Stimulated activated naive CD8-positive, alpha-beta T cell treated with anti-CD3 and anti-CD28 coated beads, Interleukin-15, amount 100 ng/mL, for 72 hours (primary cell): ENCODE results near the gene MRE11.
"Not testable (repeated sequence)": the region's sequence is repeated elsewhere in the genome, so short reads cannot be mapped to it uniquely, and the experiment has no call there.

Experiments
- ATAC-seq: fragments of 150-1000 bp; cut with Tn5 transposase; 2 replicates; pipeline ENCODE4 v1.10.0; 2021; ENCODE audit warnings: mild to moderate bottlenecking, moderate library complexity
- DNase-seq, 2 donors: peaks; one replicate each; pipeline ENCODE4 v3.0.0; 2021 to 2022
- H3K27ac Mint-ChIP-seq, 2 donors: one replicate each; pipeline ENCODE4 v1.8.0; 2022; ENCODE audit warnings: mild to moderate bottlenecking in 2 of 2, mixed read lengths in 2 of 2, moderate library complexity in 2 of 2
- H3K27me3 Mint-ChIP-seq: one replicate; pipeline ENCODE4 v1.8.0; 2022; ENCODE audit warnings: mixed read lengths
- H3K4me1 Mint-ChIP-seq: one replicate; pipeline ENCODE4 v1.8.0; 2022; ENCODE audit warnings: mild to moderate bottlenecking, mixed read lengths
- H3K4me3 Mint-ChIP-seq, 2 donors: one replicate each; pipeline ENCODE4 v1.8.0; 2022; ENCODE audit warnings: mild to moderate bottlenecking in 2 of 2, mixed read lengths in 2 of 2, moderate library complexity in 1 of 2
- H3K9me3 Mint-ChIP-seq, 2 donors: one replicate each; pipeline ENCODE4 v1.8.0; 2022; ENCODE audit warnings: mixed read lengths in 2 of 2

Gene MRE11

GRCh38 chr11:94405062-94405833 lies 88.4 kb downstream of the MRE11 start:
- Mint-ChIP-seq H3K27ac (no peak overlapping the region), H3K4me3 (no peak overlapping the region), H3K9me3 (peaks cover 45 to 47% of the 10 kb centered on the region in 2 donors), H3K4me1 (peaks cover 9% of the 10 kb centered on the region), H3K27me3 (peaks cover 25% of the 10 kb centered on the region)
- ATAC-seq (no peak), DNase-seq (no peak)

GRCh38 chr11:94402355-94402754 lies 91.3 kb downstream of the MRE11 start:
- DNase-seq, result no peak
- H3K27me3 Mint-ChIP-seq, result peaks cover 54% of the 10 kb centered on the region

GRCh38 chr11:94401773-94402265 lies 91.8 kb downstream of the MRE11 start:
- H3K27me3 Mint-ChIP-seq, result peaks cover 59% of the 10 kb centered on the region

More at GRCh38 chr11:94402355-94402754, 91.3 kb downstream of the MRE11 start:
- H3K4me3 Mint-ChIP-seq, result no peak overlapping the region
- H3K27ac Mint-ChIP-seq, result no peak overlapping the region
- ATAC-seq, result no peak
- H3K4me1 Mint-ChIP-seq, result peaks cover 10% of the 10 kb centered on the region
- peaks cover 22% of the 10 kb centered on the region in 2 donors for H3K9me3 Mint-ChIP-seq

GRCh38 chr11:94400839-94401772 lies 92.5 kb downstream of the MRE11 start, which contains the start of gene GPR83:
Gene GPR83, minus strand, starts transcription at chr11:94401419. Its CDS starts 172 bp downstream, at chr11:94401247.
- DNase-seq (no peak), ATAC-seq (peak; percentile 39)
- peak within 1 kb of the TSS; percentile 3 for H3K4me3 Mint-ChIP-seq
- H3K4me1 Mint-ChIP-seq, result peaks cover 10% of the 10 kb centered on the region
- peaks cover 61% of the 10 kb centered on the region for H3K27me3 Mint-ChIP-seq
- no peak within 1 kb of the TSS for H3K27ac Mint-ChIP-seq
- H3K9me3 Mint-ChIP-seq, result peaks cover 10 to 14% of the 10 kb centered on the region in 2 donors

More at GRCh38 chr11:94401773-94402265, 91.8 kb downstream of the MRE11 start:
- DNase-seq (no peak), ATAC-seq (no peak)
- Mint-ChIP-seq H3K4me3 (no peak overlapping the region), H3K27ac (no peak overlapping the region), H3K9me3 (peaks cover 17 to 19% of the 10 kb centered on the region in 2 donors), H3K4me1 (peaks cover 10% of the 10 kb centered on the region)

GRCh38 chr11:94400457-94400838 lies 93.2 kb downstream of the MRE11 start:
- Mint-ChIP-seq H3K27ac (no peak overlapping the region), H3K9me3 (peaks cover 6 to 8% of the 10 kb centered on the region in 2 donors), H3K4me3 (peak overlapping the region; percentile 3), H3K27me3 (peaks cover 67% of the 10 kb centered on the region), H3K4me1 (peaks cover 10% of the 10 kb centered on the region)
- ATAC-seq (no peak), DNase-seq (no peak)

GRCh38 chr11:94400050-94400449 lies 93.6 kb downstream of the MRE11 start:
- ATAC-seq, result no peak
- H3K4me1 Mint-ChIP-seq, result peaks cover 10% of the 10 kb centered on the region
- H3K27ac Mint-ChIP-seq, result no peak overlapping the region
- peaks cover 71% of the 10 kb centered on the region for H3K27me3 Mint-ChIP-seq
- H3K4me3 Mint-ChIP-seq, result no peak overlapping the region
- DNase-seq, result no peak
- peaks cover 6 to 8% of the 10 kb centered on the region in 2 donors for H3K9me3 Mint-ChIP-seq

- Mint-ChIP-seq H3K27me3 (peaks cover 80% of the 10 kb centered on the region), H3K4me1 (peaks cover 10% of the 10 kb centered on the region), H3K4me3 (no peak overlapping the region), H3K9me3 (peaks cover 6 to 8% of the 10 kb centered on the region in 2 donors), H3K27ac (no peak overlapping the region)
- DNase-seq, result no peak
- no peak for ATAC-seq
These were observed 95.5 kb downstream of the MRE11 start for GRCh38 chr11:94398101-94398500.

- Mint-ChIP-seq H3K9me3 (peaks cover 0 to 8% of the 10 kb centered on the region in 2 donors), H3K4me1 (peaks cover 10% of the 10 kb centered on the region), H3K4me3 (no peak overlapping the region), H3K27me3 (peaks cover 66% of the 10 kb centered on the region), H3K27ac (no peak overlapping the region)
- DNase-seq (no peak), ATAC-seq (no peak)
These were observed 97.4 kb downstream of the MRE11 start for GRCh38 chr11:94396282-94396681.

GRCh38 chr11:94391937-94392336 lies 101.7 kb downstream of the MRE11 start:
- not testable (repeated sequence) for ATAC-seq, DNase-seq, H3K9me3 Mint-ChIP-seq, H3K4me3 Mint-ChIP-seq, H3K27ac Mint-ChIP-seq, H3K4me1 Mint-ChIP-seq
- H3K27me3 Mint-ChIP-seq, result peaks cover 22% of the 10 kb centered on the region

GRCh38 chr11:94379613-94380012 lies 114.0 kb downstream of the MRE11 start:
- no peaks in the 10 kb centered on the region for H3K4me1 Mint-ChIP-seq
- no peak overlapping the region for H3K27ac Mint-ChIP-seq
- DNase-seq, result no peak
- peaks cover 0 to 5% of the 10 kb centered on the region in 2 donors for H3K9me3 Mint-ChIP-seq
- H3K4me3 Mint-ChIP-seq, result no peak overlapping the region
- ATAC-seq, result no peak
- peaks cover 6% of the 10 kb centered on the region for H3K27me3 Mint-ChIP-seq

GRCh38 chr11:94376841-94377240 lies 116.8 kb downstream of the MRE11 start:
- Mint-ChIP-seq H3K27ac (no peak overlapping the region), H3K27me3 (no peaks in the 10 kb centered on the region), H3K9me3 (peaks cover 0 to 6% of the 10 kb centered on the region in 2 donors), H3K4me1 (no peaks in the 10 kb centered on the region), H3K4me3 (no peak overlapping the region)
- ATAC-seq, result no peak
- no peak for DNase-seq

- H3K9me3 Mint-ChIP-seq, H3K27me3 Mint-ChIP-seq, H3K27ac Mint-ChIP-seq, H3K4me1 Mint-ChIP-seq, H3K4me3 Mint-ChIP-seq, ATAC-seq, DNase-seq: not testable (repeated sequence)
These were observed 123.1 kb downstream of the MRE11 start for GRCh38 chr11:94370576-94370975.
